Suppressor macrophage treated with lipopolysaccharide for 4 hours (primary cell): ENCODE measurements around the gene ASB1.
A peak's percentile ranks its signal among the peaks of the same experiment; 100 is the strongest.

Source experiments
- DNase-seq: peaks from one replicate; pipeline ENCODE4 v3.0.0-alpha.2; 2020

ASB1 gene

DNA sequence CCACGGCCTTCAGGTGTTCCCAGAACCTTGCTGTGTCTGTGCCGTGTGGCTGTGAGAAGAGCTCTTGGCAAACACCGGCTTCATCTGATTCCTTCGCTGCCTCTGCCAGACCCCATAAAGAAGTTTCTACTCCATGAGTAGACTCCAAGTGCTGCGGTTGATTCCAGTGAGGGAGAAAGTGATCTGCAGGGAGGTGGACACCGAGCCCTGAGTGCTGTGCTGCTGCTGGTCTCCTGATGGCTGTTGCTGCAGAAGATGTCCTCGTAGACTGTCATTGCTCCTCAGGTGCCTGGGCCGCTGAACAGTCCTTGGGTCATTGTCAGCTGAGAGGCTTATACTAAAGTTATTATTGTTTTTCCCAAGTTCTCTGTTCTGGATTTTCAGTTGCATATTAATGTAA lies 19.6 kb downstream of the ASB1 start:
- DNase-seq, result no peak

DNA sequence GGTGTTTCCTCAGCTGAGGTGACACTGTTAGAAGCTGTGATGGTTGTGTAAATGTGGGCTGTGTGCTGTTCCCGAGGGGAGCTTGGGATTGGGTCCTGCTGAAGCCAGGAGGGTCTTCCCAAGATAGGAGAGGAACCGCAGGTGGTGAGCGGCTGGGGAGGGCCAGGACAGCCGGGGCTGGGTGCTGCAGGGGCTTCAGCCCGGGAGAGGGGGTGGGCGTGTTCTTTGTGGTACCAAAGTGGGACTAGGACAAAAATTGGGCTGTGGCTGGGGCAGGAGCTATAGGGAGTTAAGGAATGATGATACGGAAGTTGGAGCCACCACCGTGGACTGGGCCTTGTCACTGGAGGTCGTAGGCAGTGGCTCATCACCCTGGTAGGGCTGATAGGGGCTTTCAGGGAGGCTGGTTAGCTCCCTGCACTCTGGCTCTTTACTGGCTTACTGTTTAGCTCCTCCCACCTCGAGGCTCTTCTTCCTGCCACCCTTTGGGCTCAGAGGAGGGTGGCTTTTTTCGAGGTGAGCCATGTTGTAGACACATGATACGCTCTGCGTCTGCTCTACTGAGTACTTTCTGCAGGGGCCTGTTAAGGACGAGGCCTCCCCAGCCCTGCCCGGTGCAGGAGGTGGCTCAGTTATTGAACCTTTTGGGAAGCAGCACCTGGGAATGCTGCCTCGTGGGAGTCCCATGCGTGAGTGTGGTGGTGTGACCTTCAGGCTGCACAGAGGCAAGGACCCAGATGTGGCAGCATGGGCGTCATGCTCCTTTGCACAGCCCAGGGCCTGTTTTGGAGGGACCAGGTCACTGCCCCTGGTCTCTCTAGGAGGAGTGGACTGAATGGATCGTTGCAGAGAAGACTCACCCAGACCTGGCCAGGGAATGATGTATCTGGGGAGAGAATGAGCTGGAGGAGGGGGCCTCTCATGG lies 21.6 kb downstream of the ASB1 start:
- DNase-seq, result no peak

DNA sequence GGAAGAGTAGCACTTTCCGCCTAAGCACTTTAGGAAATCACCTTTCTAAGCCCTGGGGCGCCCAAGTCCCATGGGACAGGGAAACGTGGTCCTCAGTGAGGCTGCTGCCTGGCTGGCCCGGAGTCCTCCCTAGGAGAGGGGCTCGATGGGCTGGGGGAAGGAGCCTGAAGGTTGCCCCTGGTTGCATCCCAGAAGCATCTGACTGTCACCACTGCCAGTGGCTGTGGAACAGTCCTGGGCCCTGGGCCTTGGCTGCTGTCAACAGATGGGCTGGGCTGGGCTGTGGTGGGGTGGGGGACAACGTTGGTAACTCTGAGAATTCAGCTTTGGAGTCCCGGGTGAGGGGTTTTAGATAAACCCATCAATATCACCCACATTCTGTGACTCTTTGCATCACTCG lies 22.5 kb downstream of the ASB1 start:
- DNase-seq, result no peak

DNA sequence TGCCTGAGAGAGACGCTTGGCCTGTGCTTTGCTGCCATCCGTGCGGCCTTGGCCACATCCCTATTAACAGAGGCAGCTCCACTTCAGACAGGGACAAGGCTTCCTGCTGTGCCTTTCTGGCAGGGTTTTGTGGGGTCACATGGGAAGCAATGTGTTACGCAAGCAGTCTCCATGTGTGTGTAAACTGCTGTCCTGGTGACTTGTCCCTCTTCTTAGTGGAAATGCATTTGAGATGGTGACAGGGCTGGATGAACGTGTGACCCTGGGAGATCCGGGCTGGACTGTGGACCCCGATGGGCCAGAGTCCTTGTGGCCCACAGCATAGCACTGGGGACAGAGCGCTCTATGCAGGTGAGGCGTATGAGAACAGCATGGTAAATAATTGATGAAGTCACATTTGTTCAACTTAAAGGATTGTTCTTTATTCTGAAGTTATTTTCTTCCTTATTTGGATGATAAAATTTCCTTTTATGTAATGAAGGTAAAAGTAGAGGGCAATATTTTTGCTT lies 23.2 kb downstream of the ASB1 start:
- DNase-seq, result peak; percentile 65

- DNase-seq, result no peak
Measured at GRCh38 chr2:238450440-238450861, 23.7 kb downstream of the ASB1 start.

DNA sequence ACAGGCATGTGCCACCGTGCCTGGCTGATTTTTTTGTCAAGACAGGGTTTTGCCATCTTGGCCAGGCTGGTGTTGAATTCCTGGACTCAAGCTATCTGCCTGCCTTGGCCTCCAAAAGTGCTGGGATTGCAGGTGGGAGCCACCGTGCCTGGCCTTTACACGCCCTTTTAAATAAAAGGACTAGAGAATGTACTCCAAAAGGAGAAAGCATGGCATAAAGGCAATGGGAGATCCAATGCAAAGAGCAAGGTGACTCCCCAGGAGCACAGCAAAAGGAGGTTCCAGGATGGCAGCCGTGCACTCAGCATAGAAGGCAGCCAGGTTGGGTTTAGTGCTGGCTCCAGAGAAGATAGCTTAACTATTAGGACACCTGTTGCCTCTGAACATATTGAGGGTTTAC lies 27.1 kb downstream of the ASB1 start:
- no peak for DNase-seq

DNA sequence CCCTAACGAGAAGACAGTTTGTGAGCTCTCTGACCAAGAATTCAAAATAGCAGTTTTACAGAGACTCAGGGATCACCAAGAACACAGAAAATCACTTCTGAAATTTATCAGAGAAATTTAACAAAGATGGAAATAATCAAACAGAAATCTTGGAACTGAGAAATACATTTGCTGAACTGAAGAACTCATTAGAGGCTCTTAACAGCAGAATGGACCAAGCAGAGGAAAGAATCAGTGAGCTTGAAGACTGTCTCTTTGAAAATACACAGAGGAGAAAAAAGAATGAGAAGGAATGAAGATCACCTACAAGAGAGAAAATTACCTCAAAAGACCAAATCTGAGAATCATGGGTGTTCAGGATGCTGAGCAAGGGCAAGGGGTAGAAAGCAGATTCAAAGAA lies 29.7 kb downstream of the ASB1 start:
- no peak for DNase-seq

DNA sequence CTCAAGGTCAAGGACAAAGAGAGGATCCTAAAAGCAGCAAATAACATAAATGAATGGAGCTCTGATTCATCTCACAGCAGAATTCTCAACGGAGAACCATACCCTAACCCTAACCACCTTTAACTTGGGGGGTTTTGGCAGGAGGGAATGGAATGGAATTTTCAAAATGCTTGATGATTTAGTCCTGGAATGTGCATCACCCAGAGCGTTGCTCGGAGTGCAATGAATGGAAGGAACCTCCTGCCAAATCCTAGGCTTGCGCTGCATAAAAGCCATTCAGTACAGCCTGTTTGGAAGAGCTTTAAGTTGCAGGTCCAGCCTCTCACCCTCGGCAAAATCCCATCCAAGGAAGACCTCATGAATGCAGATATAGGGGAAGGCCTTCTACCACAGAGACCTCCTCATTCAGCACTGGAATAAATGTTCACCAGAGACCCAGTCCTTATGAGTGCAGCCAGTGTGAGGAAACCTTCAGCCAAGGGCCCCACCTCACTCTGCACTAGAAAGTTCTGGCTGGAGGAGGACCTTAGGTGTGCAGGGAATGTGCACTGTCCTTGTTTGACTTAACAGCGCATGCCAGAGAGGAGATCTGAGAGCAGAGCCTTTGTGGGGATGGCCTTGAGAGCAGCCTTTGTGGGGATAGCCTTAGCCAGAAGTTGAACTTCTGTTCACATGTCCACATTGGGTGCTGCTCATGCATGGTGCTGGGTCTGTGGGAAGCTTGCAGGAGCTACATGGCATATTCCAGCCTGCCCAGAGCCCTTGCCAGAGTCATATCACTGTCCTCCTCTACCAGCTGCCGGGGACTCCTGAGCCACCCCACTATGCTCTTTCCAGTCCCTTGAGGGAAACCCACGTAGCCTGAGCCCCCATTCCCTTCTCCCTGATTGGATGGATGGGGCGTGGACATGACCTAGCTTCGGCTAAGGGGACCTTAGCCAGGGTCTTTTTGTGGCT lies 30.5 kb downstream of the ASB1 start:
- DNase-seq, result no peak

- no peak for DNase-seq
Measured at GRCh38 chr2:238457927-238458324, 31.2 kb downstream of the ASB1 start.

DNA sequence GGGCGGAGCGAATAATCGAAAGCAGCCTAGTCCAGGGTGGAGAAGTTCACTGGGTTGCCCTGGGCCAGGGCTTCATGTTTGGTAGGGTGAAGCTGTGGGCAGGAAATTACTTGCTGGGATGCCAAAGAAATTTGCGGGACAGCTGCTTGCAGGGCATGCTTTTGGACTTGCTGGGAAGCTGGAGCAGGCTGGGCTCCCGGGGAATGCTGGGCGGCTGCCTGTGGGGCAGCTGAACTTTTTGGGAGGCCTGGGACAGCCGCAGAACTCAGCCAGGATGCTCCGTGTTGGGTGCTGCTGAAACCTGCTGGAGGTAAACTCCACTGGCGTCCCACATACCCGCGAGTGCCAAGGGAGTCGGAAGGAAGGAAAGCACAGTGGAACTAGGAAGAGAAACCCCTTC lies 31.9 kb downstream of the ASB1 start:
- DNase-seq, result no peak

DNA sequence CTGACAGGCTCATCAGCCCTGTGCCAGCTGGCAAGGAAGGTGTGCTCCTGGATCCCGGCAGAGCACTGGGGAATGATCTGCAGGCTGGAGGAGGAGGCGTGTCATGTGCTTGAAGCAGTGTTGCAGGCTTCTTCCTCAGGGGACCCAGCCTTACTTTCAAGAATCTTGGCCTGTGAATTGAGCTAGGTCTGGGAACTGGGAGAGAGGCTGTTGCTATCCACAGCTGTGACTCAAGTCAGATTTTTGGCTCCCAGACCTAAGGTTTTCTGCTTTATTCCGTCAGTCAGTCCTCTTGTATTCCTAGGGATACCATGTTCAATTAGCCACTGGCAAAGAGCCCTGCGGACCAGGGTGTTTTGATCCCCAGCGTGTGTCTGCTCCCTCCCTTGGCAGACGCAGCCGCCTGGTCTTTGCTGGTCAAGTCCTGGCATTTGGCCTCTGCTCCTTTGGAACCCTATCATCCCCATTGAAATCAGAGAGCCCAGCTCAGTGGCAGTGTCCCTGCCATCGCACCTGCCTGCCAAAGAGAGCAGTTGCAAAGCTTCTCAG lies 32.4 kb downstream of the ASB1 start:
- no peak for DNase-seq

- no peak for DNase-seq
Measured at GRCh38 chr2:238461051-238461450, 34.3 kb downstream of the ASB1 start.

DNA sequence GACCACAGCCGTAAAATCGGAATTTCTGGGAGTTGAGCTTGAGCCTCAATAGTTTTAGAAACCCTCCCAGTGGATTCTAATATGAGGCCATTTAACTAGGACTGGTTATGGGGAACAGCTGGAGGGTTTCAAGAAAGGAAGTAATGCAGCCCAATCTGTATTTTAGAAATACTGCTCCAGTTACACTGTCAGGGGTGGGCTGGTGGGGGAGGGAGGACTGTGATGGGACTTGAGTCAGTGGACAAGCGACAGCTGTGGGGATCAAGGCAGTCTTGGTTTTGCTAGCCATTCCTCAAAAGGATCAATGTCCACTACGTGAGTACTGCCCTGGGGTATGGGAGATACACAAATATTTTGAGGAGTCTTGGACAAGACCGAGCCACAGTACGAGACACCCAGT lies 34.8 kb downstream of the ASB1 start:
- DNase-seq, result no peak

GRCh38 chr2:238461916-238462315 lies 35.2 kb downstream of the ASB1 start:
- no peak for DNase-seq

GRCh38 chr2:238462782-238463396 lies 36.2 kb downstream of the ASB1 start:
- peak; percentile 71 for DNase-seq

DNA sequence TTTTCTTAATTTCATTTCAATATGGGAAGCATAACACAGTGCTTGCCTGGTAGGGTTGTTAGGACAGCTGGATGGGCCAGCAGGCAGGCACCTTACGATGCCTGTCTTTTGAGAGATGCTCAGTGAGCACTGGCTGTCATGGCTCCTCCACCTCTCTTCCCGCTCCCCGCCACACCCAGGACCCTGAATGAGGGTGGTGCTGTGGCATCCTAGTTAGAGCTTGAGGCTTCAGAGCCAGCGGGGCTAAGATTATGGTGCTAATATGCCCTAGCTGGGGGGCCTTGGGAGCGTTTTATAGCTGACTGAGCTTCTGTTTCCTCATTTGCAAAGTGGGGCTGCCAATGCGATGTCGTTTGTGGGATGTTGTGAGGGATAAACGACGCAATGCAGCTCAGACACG lies 37.7 kb downstream of the ASB1 start:
- no peak for DNase-seq

- no peak for DNase-seq
Measured at GRCh38 chr2:238465487-238466242, 38.9 kb downstream of the ASB1 start.

GRCh38 chr2:238466243-238466756 lies 39.6 kb downstream of the ASB1 start:
- DNase-seq, result no peak

DNA sequence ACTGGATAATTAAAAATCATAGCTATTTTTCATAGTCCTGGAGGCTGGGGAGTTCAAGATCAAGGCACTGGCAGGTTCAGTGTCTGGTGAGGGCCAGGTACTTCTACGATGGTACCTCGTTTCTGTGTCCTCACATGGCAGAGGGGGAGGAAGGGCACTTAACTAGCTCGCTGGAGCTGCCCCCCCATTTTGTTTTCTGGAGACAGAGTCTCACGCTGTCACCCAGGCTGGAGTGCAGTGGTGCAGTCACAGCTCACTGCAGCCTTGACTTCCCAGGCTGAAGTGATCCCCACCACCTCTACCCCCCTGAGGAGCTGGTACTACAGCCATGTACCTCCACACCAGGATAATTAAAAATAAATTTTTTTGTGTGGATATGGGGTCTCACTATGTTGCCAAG lies 40.3 kb downstream of the ASB1 start:
- no peak for DNase-seq

DNA sequence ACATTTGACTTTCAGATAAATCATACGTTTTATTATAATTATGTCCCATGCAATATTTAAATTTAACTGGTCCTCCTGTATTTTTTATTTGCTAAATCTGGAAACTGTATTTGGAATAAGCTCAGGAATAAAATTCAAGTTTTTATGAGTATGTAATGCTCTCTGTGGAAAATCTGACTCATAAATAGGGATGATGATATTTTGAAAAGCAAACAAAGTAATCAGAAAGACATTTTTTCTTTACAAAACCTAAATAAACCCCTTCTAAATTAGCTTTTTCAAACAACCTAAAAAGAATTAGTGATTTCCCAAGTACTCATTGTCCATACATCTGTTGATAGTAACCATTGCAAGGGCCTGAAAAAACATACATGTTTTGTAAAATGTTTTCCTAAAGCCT lies 41.1 kb downstream of the ASB1 start:
- DNase-seq, result no peak

DNA sequence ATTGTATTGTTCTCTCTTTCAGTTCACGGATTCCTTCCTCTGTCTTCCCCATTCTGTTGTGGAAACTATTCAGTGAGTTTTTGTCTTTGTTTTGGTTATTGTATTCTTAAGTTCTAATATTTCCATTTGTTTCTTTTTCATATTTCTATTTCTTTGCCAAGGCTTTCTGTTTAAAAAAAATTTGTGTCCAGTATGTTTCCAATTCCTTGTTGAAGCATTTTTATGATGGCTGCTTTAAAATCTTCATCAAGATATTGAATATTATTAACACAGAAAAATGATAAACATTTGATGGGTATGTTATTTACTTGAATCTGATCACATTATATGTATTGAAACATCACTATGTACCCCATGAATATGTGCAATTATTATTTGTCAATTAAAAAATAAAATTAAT lies 42.4 kb downstream of the ASB1 start:
- DNase-seq, result no peak

GRCh38 chr2:238473014-238473413 lies 46.3 kb downstream of the ASB1 start:
- no peak for DNase-seq
